GM12872 (cell line): ENCODE measurements around the gene PSME2.

Source experiments
- CTCF ChIP-seq: IDR thresholded peaks from 3 replicates; pipeline ENCODE4 v1.5.1; 2011; ENCODE audit warnings: low read depth, mild to moderate bottlenecking, low read length, moderate library complexity; ENCODE audit not compliant: insufficient read depth

PSME2 gene

DNA sequence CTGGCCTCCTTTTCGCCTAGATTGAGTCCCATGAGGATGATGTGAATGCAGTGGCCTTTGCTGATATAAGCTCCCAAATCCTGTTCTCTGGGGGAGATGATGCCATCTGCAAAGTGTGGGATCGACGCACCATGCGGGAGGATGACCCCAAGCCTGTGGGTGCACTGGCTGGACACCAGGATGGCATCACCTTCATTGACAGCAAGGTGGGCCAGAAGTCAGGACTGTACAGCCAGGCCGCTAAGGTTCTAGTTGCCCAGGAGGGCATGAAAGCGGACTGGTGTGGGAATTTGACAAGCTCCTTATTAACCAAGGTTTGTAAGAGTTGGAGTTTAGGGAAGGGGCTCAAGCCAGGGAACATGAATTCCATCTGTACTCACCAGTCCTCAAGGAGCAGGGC lies 26.7 kb downstream of the PSME2 start:
- no peak for TF ChIP-seq CTCF

DNA sequence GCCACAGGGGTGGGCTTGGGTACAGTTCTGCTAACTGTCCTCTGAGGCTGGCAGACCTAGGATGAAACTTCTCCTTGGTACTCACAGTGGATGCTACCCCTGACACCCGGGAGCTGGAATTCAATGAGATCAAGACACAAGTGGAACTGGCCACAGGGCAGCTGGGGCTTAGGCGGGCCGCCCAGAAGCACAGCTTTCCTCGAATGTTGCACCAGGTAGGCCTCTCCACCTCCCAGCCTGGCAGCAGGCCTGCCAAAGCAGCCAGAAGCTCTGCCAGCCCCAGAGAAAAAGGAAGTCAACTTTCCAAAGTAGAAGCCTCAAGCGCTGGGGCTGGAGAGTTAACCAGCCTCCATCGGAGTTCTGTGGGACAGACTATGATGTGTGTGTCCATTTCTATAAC lies 29.2 kb downstream of the PSME2 start:
- no peak for TF ChIP-seq CTCF

GRCh38 chr14:24116128-24116814 lies 30.1 kb downstream of the PSME2 start:
- TF ChIP-seq CTCF: no peak

DNA sequence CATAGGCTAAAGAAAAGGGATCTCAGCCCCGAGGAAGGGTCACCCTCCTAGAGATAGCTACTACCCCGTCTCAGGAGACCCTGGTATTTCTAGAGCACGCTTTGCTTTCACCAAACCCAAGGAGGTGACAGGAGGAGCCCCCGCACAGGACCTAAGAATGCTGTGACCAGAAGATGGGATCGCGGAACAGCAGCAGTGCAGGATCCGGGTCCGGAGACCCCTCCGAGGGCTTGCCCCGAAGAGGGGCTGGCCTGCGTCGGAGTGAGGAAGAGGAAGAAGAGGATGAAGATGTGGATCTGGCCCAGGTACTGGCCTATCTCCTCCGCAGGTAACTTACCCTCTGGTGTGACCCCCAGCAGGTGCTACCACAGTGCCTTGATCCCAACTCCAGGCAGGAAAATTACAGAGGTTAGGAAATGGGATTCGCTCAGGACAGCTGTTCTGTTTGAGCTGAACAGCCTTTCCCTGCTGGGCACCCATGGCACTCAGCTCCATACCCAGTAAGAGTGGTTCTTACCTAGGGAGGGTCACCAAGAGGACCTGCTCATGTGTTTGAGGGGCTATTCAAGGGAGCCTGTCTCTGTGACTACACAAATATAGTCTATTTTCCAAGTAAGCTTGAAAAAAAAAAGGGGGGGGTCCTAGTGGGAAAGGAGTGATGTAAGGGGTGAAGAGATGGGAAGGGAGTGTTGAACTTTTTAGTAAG lies 30.8 kb downstream of the PSME2 start:
- no peak for TF ChIP-seq CTCF

DNA sequence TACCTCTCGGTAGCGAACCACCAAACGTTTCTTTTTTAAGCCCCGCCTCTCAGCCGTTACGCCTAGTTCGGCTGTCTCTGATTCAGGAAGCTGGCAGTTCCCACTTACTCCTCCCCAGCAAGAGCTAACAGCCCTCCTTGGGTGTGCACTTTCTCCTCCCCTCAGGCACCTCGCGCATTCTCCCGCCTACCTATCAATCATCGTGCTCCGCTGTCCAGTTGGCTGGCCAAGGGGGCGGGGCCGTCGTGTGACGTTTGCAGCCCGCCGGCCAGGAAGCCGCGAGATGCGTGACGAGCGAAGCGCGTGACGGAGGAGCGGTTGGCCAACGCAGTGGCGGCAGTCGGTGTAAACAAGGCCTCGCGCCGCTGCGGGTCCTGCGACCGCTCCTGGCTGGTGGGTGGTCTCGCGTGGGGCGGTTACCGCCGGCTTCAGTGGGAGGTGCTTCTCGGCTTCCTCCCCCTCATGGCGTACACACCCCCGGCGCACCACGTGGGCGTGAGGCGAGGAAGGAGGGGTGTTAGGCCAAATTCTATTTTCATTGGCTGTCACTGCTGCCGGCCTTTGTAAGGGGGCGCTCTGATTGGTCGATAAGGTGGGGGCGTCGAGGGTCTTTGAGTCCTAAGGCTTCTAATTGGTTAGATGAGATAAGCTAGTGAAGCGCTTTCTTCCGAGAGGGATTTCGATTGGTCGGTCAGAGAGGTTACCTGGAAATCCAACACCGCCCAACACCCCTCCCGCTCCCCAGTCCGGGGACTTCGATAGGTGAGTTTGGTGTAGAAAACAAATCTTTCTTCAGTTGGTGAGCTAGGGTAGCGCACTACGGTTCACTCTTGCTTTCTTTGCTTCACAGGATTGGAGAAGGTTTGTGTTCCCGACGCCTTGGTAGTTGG lies 31.6 kb downstream of the PSME2 start, which contains the start of the genes DCAF11 and NRL:
TSS of gene DCAF11 (plus strand) at position 246 of the 890 bp plus-strand sequence. CDS start 818 bp downstream, outside the sequence.
TSS of gene NRL (minus strand) at position 418 of the 890 bp plus-strand sequence. CDS start 32,101 bp downstream, outside the sequence.
- TF ChIP-seq CTCF: no peak

DNA sequence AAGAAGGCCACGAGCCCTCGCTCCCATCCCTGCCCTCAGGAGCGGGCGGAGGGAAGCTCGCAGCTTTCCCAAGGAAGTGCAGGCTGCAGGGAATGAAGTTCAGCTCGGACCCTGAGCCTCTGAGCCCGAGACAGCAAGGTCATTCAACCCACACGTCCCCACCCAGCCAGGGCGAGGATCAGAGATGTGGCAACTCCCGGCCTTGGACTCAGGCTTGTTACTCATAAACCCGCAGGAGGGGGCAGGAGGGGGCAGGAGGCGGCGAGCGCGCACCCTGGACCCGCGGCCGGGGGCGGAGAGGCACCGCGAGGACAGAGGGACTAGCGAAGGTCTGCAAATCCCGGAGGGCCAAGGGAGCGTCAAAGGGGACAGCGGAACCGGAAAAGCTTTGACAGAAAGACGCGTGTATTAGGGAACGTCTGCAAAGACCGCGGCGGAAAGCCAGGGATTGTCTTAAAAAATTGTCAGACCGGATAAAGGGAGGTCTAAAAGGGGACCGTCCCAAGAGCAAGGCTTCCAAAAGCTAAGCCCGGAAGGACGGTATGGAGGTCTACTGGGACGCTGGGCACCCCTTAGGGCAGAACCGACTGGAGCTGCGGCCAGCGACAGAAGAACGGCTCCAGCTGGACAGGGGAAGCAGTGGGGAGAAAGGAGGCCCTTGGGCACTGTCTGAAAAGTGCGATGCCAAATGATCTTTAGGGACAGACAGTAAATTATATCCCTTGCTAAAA lies 32.4 kb downstream of the PSME2 start:
- TF ChIP-seq CTCF: no peak
